OCI-LY1 (cell line): ENCODE data around the gene SYCP1.

Source experiments
- CTCF ChIP-seq: fragments of 200-600 bp; sonication (generic), shearing (Covaris generic); IDR thresholded peaks from 2 replicates; pipeline ENCODE4 v1.5.1; 2017; ENCODE audit warnings: mild to moderate bottlenecking, antibody characterized with exemption, low read length, moderate library complexity, mixed read lengths
- EZH2 ChIP-seq: fragments of 200-600 bp; sonication (generic), shearing (Covaris generic); IDR thresholded peaks from 2 replicates; pipeline ENCODE4 v1.8.0; 2017; ENCODE audit warnings: borderline replicate concordance, mixed run types, mild to moderate bottlenecking, antibody characterized with exemption, low read length, moderate library complexity, mixed read lengths

GRCh38 chr1:115035652-115036051 is 181.0 kb downstream of the SYCP1 start:
- TF ChIP-seq CTCF: no peak
- TF ChIP-seq EZH2: no peak
